ENCODE measurements around the gene CDC42EP4.

Gene CDC42EP4

GRCh38 chr17:73301369-73301768 is 10.4 kb downstream of the CDC42EP4 start:
- no peaks in the 10 kb centered on the region for H3K36me3 ChIP-seq (ENCODE audit: control insufficient read depth, low read length)
- H3K27ac ChIP-seq (ENCODE audit: low read depth, low read length), result no peak overlapping the region
- no peaks in the 10 kb centered on the region for H3K4me1 ChIP-seq (ENCODE audit: control insufficient read depth, low read length)
- H3K4me2 ChIP-seq (ENCODE audit: low read length), result no peak overlapping the region
- no peaks in the 10 kb centered on the region for H3K9me2 ChIP-seq (replicated peaks; ENCODE audit: control insufficient read depth, low read length)
- no peaks in the 10 kb centered on the region for H3F3A ChIP-seq (ENCODE audit: control insufficient read depth, insufficient read depth)
- no peaks in the 10 kb centered on the region for H3K79me2 ChIP-seq (ENCODE audit: control insufficient read depth, low read length)
- H3K9me3 ChIP-seq (ENCODE audit: control insufficient read depth, insufficient read depth, low read length), result no peaks in the 10 kb centered on the region
- H4K20me1 ChIP-seq (ENCODE audit: control insufficient read depth, insufficient read depth, low read depth, low read length), result no peaks in the 10 kb centered on the region
- no peaks in the 10 kb centered on the region; the same call in 1 of the 2 replicates for H3K27me3 ChIP-seq (ENCODE audit: control insufficient read depth, low read length)
- no peak for TF ChIP-seq EZH2phosphoT487 (IDR thresholded peaks at IDR 0.05; ENCODE audit: borderline replicate concordance, low read length)
- no peak for TF ChIP-seq CTCF (IDR thresholded peaks at IDR 0.05; ENCODE audit: low read depth, low read length, poor library complexity, severe bottlenecking)
- H3K4me3 ChIP-seq (ENCODE audit: low read length), result no peak overlapping the region

GRCh38 chr17:73300392-73300791 is 11.4 kb downstream of the CDC42EP4 start:
- Histone ChIP-seq H3F3A (ENCODE audit: control insufficient read depth, insufficient read depth) (no peaks in the 10 kb centered on the region), H3K36me3 (ENCODE audit: control insufficient read depth, low read length) (no peaks in the 10 kb centered on the region), H3K4me1 (ENCODE audit: control insufficient read depth, low read length) (no peaks in the 10 kb centered on the region), H3K79me2 (ENCODE audit: control insufficient read depth, low read length) (no peaks in the 10 kb centered on the region), H4K20me1 (ENCODE audit: control insufficient read depth, insufficient read depth, low read depth, low read length) (no peaks in the 10 kb centered on the region), H3K9me3 (ENCODE audit: control insufficient read depth, insufficient read depth, low read length) (no peaks in the 10 kb centered on the region), H3K4me3 (ENCODE audit: low read length) (no peak overlapping the region), H3K4me2 (ENCODE audit: low read length) (no peak overlapping the region), H3K27me3 (ENCODE audit: control insufficient read depth, low read length) (no peaks in the 10 kb centered on the region), H3K9me2 (replicated peaks; ENCODE audit: control insufficient read depth, low read length) (no peaks in the 10 kb centered on the region), H3K27ac (ENCODE audit: low read depth, low read length) (no peak overlapping the region)
- no peak for TF ChIP-seq EZH2phosphoT487 (IDR thresholded peaks at IDR 0.05; ENCODE audit: borderline replicate concordance, low read length)
- TF ChIP-seq CTCF (IDR thresholded peaks at IDR 0.05; ENCODE audit: low read depth, low read length, poor library complexity, severe bottlenecking), result no peak

- no peak for TF ChIP-seq EZH2phosphoT487 (IDR thresholded peaks at IDR 0.05; ENCODE audit: borderline replicate concordance, low read length)
- no peak for TF ChIP-seq CTCF (IDR thresholded peaks at IDR 0.05; ENCODE audit: low read depth, low read length, poor library complexity, severe bottlenecking)
- Histone ChIP-seq H3K9me2 (replicated peaks; ENCODE audit: control insufficient read depth, low read length) (no peaks in the 10 kb centered on the region), H3K79me2 (ENCODE audit: control insufficient read depth, low read length) (no peaks in the 10 kb centered on the region), H3K27me3 (ENCODE audit: control insufficient read depth, low read length) (no peaks in the 10 kb centered on the region), H3K4me3 (ENCODE audit: low read length) (no peak overlapping the region), H3K36me3 (ENCODE audit: control insufficient read depth, low read length) (no peaks in the 10 kb centered on the region), H3K9me3 (ENCODE audit: control insufficient read depth, insufficient read depth, low read length) (no peaks in the 10 kb centered on the region), H3K4me1 (ENCODE audit: control insufficient read depth, low read length) (no peaks in the 10 kb centered on the region), H3K27ac (ENCODE audit: low read depth, low read length) (no peak overlapping the region), H3F3A (ENCODE audit: control insufficient read depth, insufficient read depth) (no peaks in the 10 kb centered on the region), H3K4me2 (ENCODE audit: low read length) (no peak overlapping the region), H4K20me1 (ENCODE audit: control insufficient read depth, insufficient read depth, low read depth, low read length) (no peaks in the 10 kb centered on the region)
Measured at GRCh38 chr17:73297934-73298861, 13.6 kb downstream of the CDC42EP4 start.

Measured in DOHH2 (cell line).